SK-N-SH (cell line): ENCODE measurements around the gene NR6A1. TPM values are rescaled to one million over a fixed set of nuclear protein-coding genes. Genes with fewer than 3 reads are reported as not detected.

Experiments used
- CTCF ChIA-PET: fragments of 300-600, 350-600 bp; formaldehyde crosslinking; extraction: SDS; loops from one replicate; lab custom pipeline; 2021; lab: Yijun Ruan, JAX
- POLR2A ChIA-PET: fragments of 350-600 bp; sonication (Branson Sonifier 250); formaldehyde crosslinking; extraction: SDS; loops from one replicate; lab custom pipeline; 2020; ENCODE audit warnings: antibody characterized with exemption, inconsistent platforms; lab: Yijun Ruan, JAX
- DNase-seq: peaks from one replicate; pipeline ENCODE4 v3.0.0; 2012
- H2AFZ ChIP-seq: fragments of 200-600 bp; sonication (generic); 2 replicates; pipeline ENCODE4 v1.8.1; 2016; ENCODE audit warnings: antibody characterized with exemption, mild to moderate bottlenecking, low read depth
- H3F3A ChIP-seq: fragments of 200-600 bp; sonication (generic); replicated peaks from 2 replicates; pipeline ENCODE3; 2016; ENCODE audit warnings: antibody characterized with exemption, mild to moderate bottlenecking; ENCODE audit not compliant: insufficient read depth
- H3K27ac ChIP-seq, 2 experiments: fragments of 200-500 bp in 1 of 2; fragments of 200-600 bp in 1 of 2; sonication (Bioruptor generic) in 1 of 2; sonication (generic), shearing (Covaris generic) in 1 of 2; 2 replicates each; pipeline versions ENCODE4 v1.5.1 to v1.6.1; 2014 to 2016; ENCODE audit warnings: low read depth in 2 of 2, inconsistent platforms in 1 of 2, low read length in 1 of 2, mild to moderate bottlenecking in 1 of 2, mixed read lengths in 1 of 2
- H3K27me3 ChIP-seq: fragments of 200-600 bp; sonication (generic), shearing (Covaris generic); 2 replicates; pipeline ENCODE4 v1.6.1; 2016; ENCODE audit warnings: mixed run types; ENCODE audit not compliant: insufficient read depth
- H3K36me3 ChIP-seq, 2 experiments: fragments of 200-500 bp in 1 of 2; fragments of 200-600 bp in 1 of 2; sonication (Bioruptor generic) in 1 of 2; sonication (generic) in 1 of 2; replicated peaks in 1 of 2; 2 replicates each; pipeline versions ENCODE3 to v1.5.1; 2014 to 2016; ENCODE audit warnings: low read length in 1 of 2, mild to moderate bottlenecking in 1 of 2; ENCODE audit not compliant: insufficient read depth in 2 of 2, control insufficient read depth in 1 of 2
- H3K4me1 ChIP-seq, 2 experiments: fragments of 200-500 bp in 1 of 2; fragments of 200-600 bp in 1 of 2; sonication (Bioruptor generic) in 1 of 2; sonication (generic), shearing (Covaris generic) in 1 of 2; 2 replicates each; pipeline versions ENCODE4 v1.5.1 to v1.6.1; 2014 to 2016; ENCODE audit warnings: low read depth in 1 of 2, low read length in 1 of 2, mixed run types in 1 of 2; ENCODE audit not compliant: insufficient read depth in 2 of 2, control insufficient read depth in 1 of 2
- H3K4me2 ChIP-seq: fragments of 200-600 bp; sonication (generic), shearing (Covaris generic); 2 replicates; pipeline ENCODE4 v1.6.1; 2017; ENCODE audit warnings: mixed run types
- H3K4me3 ChIP-seq, 2 experiments: fragments of 200-500 bp in 1 of 2; fragments of 200-600 bp in 1 of 2; sonication (Bioruptor generic) in 1 of 2; sonication (generic), shearing (Covaris generic) in 1 of 2; 2 replicates each; pipeline versions ENCODE4 v1.5.1 to v1.8.1; 2014 to 2016; ENCODE audit warnings: low read depth in 2 of 2, inconsistent platforms in 1 of 2, low read length in 1 of 2, mild to moderate bottlenecking in 1 of 2, mixed read lengths in 1 of 2, moderate library complexity in 1 of 2
- H3K79me2 ChIP-seq: fragments of 200-600 bp; sonication (generic); 2 replicates; pipeline ENCODE4 v1.8.1; 2017; ENCODE audit warnings: mild to moderate bottlenecking; ENCODE audit not compliant: insufficient read depth
- H3K9ac ChIP-seq: fragments of 200-600 bp; sonication (generic); 2 replicates; pipeline ENCODE4 v1.6.1; 2017; ENCODE audit warnings: mixed run types
- H3K9me2 ChIP-seq: fragments of 200-600 bp; sonication (generic); 2 replicates; pipeline ENCODE4 v1.6.1; 2017; ENCODE audit warnings: mixed run types
- H3K9me3 ChIP-seq: fragments of 200-600 bp; sonication (generic); 2 replicates; pipeline ENCODE4 v1.6.1; 2017; ENCODE audit warnings: mixed run types, mild to moderate bottlenecking, moderate library complexity
- H4K20me1 ChIP-seq: fragments of 200-600 bp; sonication (generic); 2 replicates; pipeline ENCODE4 v1.6.1; 2017; ENCODE audit warnings: mild to moderate bottlenecking, mixed run types; ENCODE audit not compliant: insufficient read depth
- CHD2 ChIP-seq: fragments of 150-350 bp; IDR thresholded peaks from 2 replicates; pipeline ENCODE4 v1.6.1; 2018; ENCODE audit warnings: low read length; ENCODE audit not compliant: partially characterized antibody
- EP300 ChIP-seq, 2 experiments: IDR thresholded peaks; 2 replicates each; pipeline versions ENCODE4 v1.4.0 to v1.6.1; 2012; ENCODE audit warnings: borderline replicate concordance in 1 of 2, low read depth in 1 of 2, low read length in 1 of 2
- EZH2phosphoT487 ChIP-seq: fragments of 200-600 bp; sonication (generic); IDR thresholded peaks from 2 replicates; pipeline ENCODE4 v1.6.1; 2017; ENCODE audit warnings: low read depth, mixed run types, mild to moderate bottlenecking, antibody characterized with exemption, moderate library complexity, borderline replicate concordance
- FOSL2 ChIP-seq: IDR thresholded peaks from 2 replicates; pipeline ENCODE4 v1.4.0; 2012; ENCODE audit warnings: low read depth, mild to moderate bottlenecking, moderate library complexity, borderline replicate concordance
- GATA2 ChIP-seq: sonication (generic); formaldehyde crosslinking; IDR thresholded peaks from 2 replicates; pipeline ENCODE4 v1.5.0; 2020; ENCODE audit warnings: mild to moderate bottlenecking, missing genetic modification reagents
- IRF3 ChIP-seq: fragments of 150-350 bp; IDR thresholded peaks from 2 replicates; pipeline ENCODE4 v1.6.1; 2016; ENCODE audit warnings: mild to moderate bottlenecking, low read depth, low read length
- JUND ChIP-seq: IDR thresholded peaks from 2 replicates; pipeline ENCODE4 v1.4.0; 2012
- MAX ChIP-seq: IDR thresholded peaks from 2 replicates; pipeline ENCODE4 v1.4.0; 2012; ENCODE audit warnings: low read depth
- NFIC ChIP-seq: IDR thresholded peaks from 2 replicates; pipeline ENCODE4 v1.4.0; 2012; ENCODE audit warnings: borderline replicate concordance
- NRF1 ChIP-seq: IDR thresholded peaks from 2 replicates; pipeline ENCODE4 v1.6.1; 2012; ENCODE audit warnings: low read depth, mild to moderate bottlenecking, low read length
- RAD21 ChIP-seq: IDR thresholded peaks from 2 replicates; pipeline ENCODE4 v1.6.1; 2012; ENCODE audit warnings: mild to moderate bottlenecking, low read length
- RXRA ChIP-seq: IDR thresholded peaks from 2 replicates; pipeline ENCODE4 v1.4.0; 2012; ENCODE audit warnings: low read depth, mild to moderate bottlenecking, borderline replicate concordance
- TAF1 ChIP-seq: IDR thresholded peaks from 2 replicates; pipeline ENCODE4 v1.6.1; 2012; ENCODE audit warnings: low read depth, mild to moderate bottlenecking, low read length, moderate library complexity, borderline replicate concordance
- TCF12 ChIP-seq: IDR thresholded peaks from 2 replicates; pipeline ENCODE4 v1.4.0; 2012
- USF1 ChIP-seq: IDR thresholded peaks from 2 replicates; pipeline ENCODE4 v1.4.0; 2012; ENCODE audit warnings: low read depth, borderline replicate concordance
- YY1 ChIP-seq: IDR thresholded peaks from 2 replicates; pipeline ENCODE4 v1.4.0; 2012; ENCODE audit warnings: low read depth, mild to moderate bottlenecking
- WGBS: methylation state at CpG from one replicate; pipeline ENCODE4 v1.1.6; 2017; ENCODE audit warnings: low lambda C conversion rate; 5-methylcytosine and 5-hydroxymethylcytosine counted together
- polyA plus RNA-seq, 3 experiments: library from polyadenylated mRNA; depleted of rRNA; stranded (reverse); fragments of >200 nt; gene quantifications; 2 replicates each; pipeline ENCODE4 v1.2.3, GENCODE V29; 2012

Gene NR6A1
- polyA plus RNA-seq, 1 of the 3 experiments (the other 2 are of a cell fraction) = 1.2 TPM

- Histone ChIP-seq H3K9me2 (no peaks in the 10 kb centered on the region), H3K27me3 (no peaks in the 10 kb centered on the region), H3K36me3 (no peaks in the 10 kb centered on the region), H2AFZ (no peak overlapping the region), H3K4me2 (no peak overlapping the region), H3F3A (peaks cover 2% of the 10 kb centered on the region), H3K27ac (no peak overlapping the region), H3K4me3 (no peak overlapping the region), H4K20me1 (no peaks in the 10 kb centered on the region), H3K79me2 (no peaks in the 10 kb centered on the region), H3K9ac (no peak overlapping the region), H3K9me3 (no peaks in the 10 kb centered on the region), H3K4me1 (peaks cover 8 to 19% of the 10 kb centered on the region in 2 experiments; a peak in 3 of 4 replicates)
- POLR2A ChIA-PET = no interaction called here
- no peak for DNase-seq
- TF ChIP-seq RXRA (no peak), IRF3 (no peak)
- WGBS = 93% methylated on average over 7 of the region's 7 CpGs
- CTCF ChIA-PET = interaction anchor here (1.2 to 7.2 kb wide), 9 partner anchors 8 to 116 kb away, joined by 3 to 45 read pairs (median 5); no protein-coding TSS in a partner anchor
Observed at GRCh38 chr9:124595743-124596142, 175.4 kb downstream of the NR6A1 start.

GRCh38 chr9:124594673-124595072 is 176.4 kb downstream of the NR6A1 start:
- no peaks in the 10 kb centered on the region for H3K9me2 ChIP-seq
- WGBS = 95% methylated on average over 3 of the region's 3 CpGs
- ChIA-PET POLR2A (no interaction called here), CTCF (interaction anchor here (0.8 to 7.2 kb wide), 4 partner anchors 22 to 178 kb away, joined by 4 to 45 read pairs (median 4); no protein-coding TSS in a partner anchor)
- no peak overlapping the region for H3K4me3 ChIP-seq
- H3K9me3 ChIP-seq = no peaks in the 10 kb centered on the region
- no peaks in the 10 kb centered on the region for H4K20me1 ChIP-seq
- H3K4me2 ChIP-seq = 0 out of 2 replicates have a peak overlapping the region, but pooled peaks have one; percentile 3
- no peaks in the 10 kb centered on the region for H3K79me2 ChIP-seq
- no peak overlapping the region for H3K9ac ChIP-seq
- no peak overlapping the region; the same call in 1 of the 2 replicates for H2AFZ ChIP-seq
- no peaks in the 10 kb centered on the region for H3K27me3 ChIP-seq
- TF ChIP-seq RAD21 (no peak), TCF12 (no peak), JUND (no peak), GATA2 (CRISPR knock-in tag) (no peak), EP300 (IDR thresholded peaks at IDR 0.05; ENCODE audit: borderline replicate concordance in 1 of 2, low read depth in 1 of 2, low read length in 1 of 2) (no peak), NRF1 (no peak), TAF1 (no peak), NFIC (no peak), CHD2 (no peak), EZH2phosphoT487 (no peak), FOSL2 (no peak), YY1 (no peak), MAX (no peak), RXRA (no peak), USF1 (no peak)
- no peak for DNase-seq
- no peak overlapping the region for H3K27ac ChIP-seq
- no peaks in the 10 kb centered on the region for H3K36me3 ChIP-seq
- peaks cover 5% of the 10 kb centered on the region for H3F3A ChIP-seq
- peaks cover 8 to 19% of the 10 kb centered on the region in 2 experiments; a peak in 3 of 4 replicates for H3K4me1 ChIP-seq
